ENCODE measurements around the gene TGFB1.

GRCh38 chr19:41373993-41374392 lies 20.3 kb upstream of the TGFB1 start:
- TF ChIP-seq EP300 (conservative IDR thresholded peaks at IDR 0.05; ENCODE audit: poor library complexity, severe bottlenecking) (no peak), CTCF (IDR thresholded peaks at IDR 0.05; ENCODE audit: poor library complexity, severe bottlenecking) (no peak), EZH2 (IDR thresholded peaks at IDR 0.05; ENCODE audit: borderline replicate concordance, insufficient read depth, low read length, poor library complexity, severe bottlenecking) (no peak), RAD21 (conservative IDR thresholded peaks at IDR 0.05) (no peak), POLR2AphosphoS5 (IDR thresholded peaks at IDR 0.05) (no peak)

Data from neural cell (in vitro differentiated cells).